Uterus (tissue), 2 donors: ENCODE data around the gene TMCO4.

Experiments used
- CTCF ChIP-seq, 4 experiments: fragments of 200-600 bp in 2 of 4; fragments of 450-650 bp in 2 of 4; sonication (generic) in 2 of 4; IDR thresholded peaks; one replicate each; pipeline ENCODE4 v1.5.1; 2016 to 2019; ENCODE audit warnings: antibody characterized with exemption in 4 of 4, mild to moderate bottlenecking in 2 of 4, moderate library complexity in 1 of 4
- POLR2A ChIP-seq, 2 donors: fragments of 450-650 bp; IDR thresholded peaks; one replicate each; pipeline ENCODE4 v1.6.1; 2016; ENCODE audit warnings: antibody characterized with exemption in 2 of 2, mild to moderate bottlenecking in 1 of 2, moderate library complexity in 1 of 2

GRCh38 chr1:19756480-19756879 is 43.2 kb downstream of the TMCO4 start:
- TF ChIP-seq CTCF (IDR thresholded peaks at IDR 0.05) (no peak), POLR2A (IDR thresholded peaks at IDR 0.05) (no peak)
